Stomach (tissue), 9 donors: ENCODE results near the gene MED31. TPM values are rescaled to one million over a fixed set of nuclear protein-coding genes. Genes with fewer than 3 reads are reported as not detected.

Experiments
- DNase-seq, 2 donors: peaks; one replicate each; pipeline versions ENCODE4 v3.0.0 to v3.0.0-alpha.2; 2013 to 2019
- H3K27ac ChIP-seq, 5 donors: fragments of 200-600 bp in 4 of 5; sonication (generic) in 4 of 5; one replicate each; pipeline ENCODE4 v1.5.1; 2013 to 2019; ENCODE audit warnings: mild to moderate bottlenecking in 1 of 5, moderate library complexity in 1 of 5
- H3K27me3 ChIP-seq, 3 donors: fragments of 200-600 bp; sonication (generic); one replicate each; pipeline ENCODE4 v1.5.1; 2017 to 2019; ENCODE audit warnings: mixed run types in 1 of 3
- H3K36me3 ChIP-seq, 4 donors: fragments of 200-600 bp; sonication (generic); 1 replicate in 3 of 4; 2 replicates in 1 of 4; pipeline ENCODE4 v1.5.1; 2016 to 2019
- H3K4me1 ChIP-seq, 4 donors: fragments of 200-600 bp; sonication (generic); one replicate each; pipeline ENCODE4 v1.5.1; 2016 to 2019
- H3K4me3 ChIP-seq, 4 donors: fragments of 200-600 bp; sonication (generic) in 3 of 4; one replicate each; pipeline ENCODE4 v1.5.1; 2016 to 2019; ENCODE audit warnings: mild to moderate bottlenecking in 1 of 4
- H3K9me3 ChIP-seq, 4 donors: fragments of 200-600 bp; sonication (generic); one replicate each; pipeline ENCODE4 v1.5.1; 2016 to 2019
- CTCF ChIP-seq, 7 experiments: fragments of 450-650 bp in 4 of 7; fragments of 200-600 bp in 3 of 7; sonication (generic) in 3 of 7; IDR thresholded peaks; one replicate each; pipeline ENCODE4 v1.5.1; 2016 to 2019; ENCODE audit warnings: antibody characterized with exemption in 7 of 7, control low read depth in 2 of 7, mild to moderate bottlenecking in 1 of 7
- EP300 ChIP-seq: sonication (generic); formaldehyde crosslinking; IDR thresholded peaks from one replicate; pipeline ENCODE4 v1.6.1; 2017; ENCODE audit warnings: antibody characterized with exemption
- POLR2A ChIP-seq, 4 donors: fragments of 450-650 bp; IDR thresholded peaks; one replicate each; pipeline ENCODE4 v1.6.1; 2016; ENCODE audit warnings: antibody characterized with exemption in 4 of 4, control low read depth in 2 of 4, mild to moderate bottlenecking in 1 of 4, moderate library complexity in 1 of 4
- POLR2AphosphoS5 ChIP-seq, 3 donors: sonication (generic); formaldehyde crosslinking; IDR thresholded peaks; one replicate each; pipeline ENCODE4 v1.6.1; 2016; ENCODE audit warnings: antibody characterized with exemption in 3 of 3
- WGBS, 5 donors: extraction: QIAGEN DNeasy Blood & Tissue Kit in 3 of 5; methylation state at CpG; one replicate each; pipeline versions ENCODE4 v1.1.5 to v1.1.7; 2013 to 2018; 5-methylcytosine and 5-hydroxymethylcytosine counted together
- intact Hi-C: fragments of 100-400 bp; cut with DNase I; formaldehyde crosslinking; loops from one replicate; pipeline ENCODE4 v1.15.1; 2023; ENCODE audit warnings: low total_unique reads
- polyA plus RNA-seq, 3 donors: library from polyadenylated mRNA; stranded (reverse); fragments of 200-250 nt; gene quantifications; one replicate each; pipeline ENCODE4 v1.2.3, GENCODE V29; 2013
- total RNA-seq, 5 donors: library from RNA; depleted of rRNA; stranded (reverse); fragments of >200 nt; gene quantifications; one replicate each; pipeline versions ENCODE4 v1.1.0 to v1.2.3, GENCODE V29; 2014 to 2016
- donor health status: healthy with polysubstance abuse.
- donor health status: Bipolar disorder and iron deficiency.
- donor health status: healthy.

Gene MED31
- total and polyA plus RNA-seq, 8 donors = 1.4 to 28.4 (median 12.7) TPM; not detected in 1

GRCh38 chr17:6636616-6637457 lies 14.6 kb downstream of the MED31 start:
- Histone ChIP-seq H3K4me3 (no peak overlapping the region), H3K36me3 (peaks cover 9 to 34% (median 30%) of the 10 kb centered on the region in 4 donors), H3K9me3 (no peaks in the 10 kb centered on the region), H3K27ac (no peak overlapping the region), H3K4me1 (peaks cover 19 to 48% (median 33%) of the 10 kb centered on the region in 4 donors), H3K27me3 (no peaks in the 10 kb centered on the region)
- intact Hi-C loops = no loop called here
- TF ChIP-seq EP300 (no peak), CTCF (IDR thresholded peaks at IDR 0.05) (no peak), POLR2AphosphoS5 (IDR thresholded peaks at IDR 0.05) (no peak), POLR2A (IDR thresholded peaks at IDR 0.05) (no peak)
- DNase-seq = no peak
- WGBS, 5 donors = 91 to 95% (median 94%) methylated on average over 17 of the region's 17 CpGs

- no peak for TF ChIP-seq POLR2A (IDR thresholded peaks at IDR 0.05)
- no peak for TF ChIP-seq CTCF (IDR thresholded peaks at IDR 0.05)
- TF ChIP-seq EP300 = no peak
- TF ChIP-seq POLR2AphosphoS5 (IDR thresholded peaks at IDR 0.05) = no peak
- DNase-seq = no peak
- no peaks in the 10 kb centered on the region for H3K27me3 ChIP-seq
- intact Hi-C loops = no loop called here
- H3K36me3 ChIP-seq = peaks cover 12 to 41% (median 37%) of the 10 kb centered on the region in 4 donors
- peaks cover 15 to 46% (median 27%) of the 10 kb centered on the region in 4 donors for H3K4me1 ChIP-seq
- H3K4me3 ChIP-seq = no peak overlapping the region
- WGBS, 5 donors = 70 to 79% (median 74%) methylated on average over 2 of the region's 2 CpGs
- no peak overlapping the region for H3K27ac ChIP-seq
- H3K9me3 ChIP-seq = no peaks in the 10 kb centered on the region
These were observed 15.3 kb downstream of the MED31 start for GRCh38 chr17:6636105-6636504.

GRCh38 chr17:6633263-6633662 lies 18.1 kb downstream of the MED31 start:
- DNase-seq = no peak
- intact Hi-C loops = no loop called here
- no peak overlapping the region for H3K4me3 ChIP-seq
- no peaks in the 10 kb centered on the region for H3K27me3 ChIP-seq
- 91 to 97% (median 96%) methylated on average over 3 of the region's 3 CpGs for WGBS, 5 donors
- no peak overlapping the region for H3K27ac ChIP-seq
- H3K36me3 ChIP-seq = peaks cover 22 to 61% (median 56%) of the 10 kb centered on the region in 4 donors
- no peak for TF ChIP-seq POLR2AphosphoS5 (IDR thresholded peaks at IDR 0.05)
- no peak for TF ChIP-seq CTCF (IDR thresholded peaks at IDR 0.05)
- no peak for TF ChIP-seq EP300
- TF ChIP-seq POLR2A (IDR thresholded peaks at IDR 0.05) = no peak
- peaks cover 1 to 29% (median 10%) of the 10 kb centered on the region in 4 donors for H3K4me1 ChIP-seq
- H3K9me3 ChIP-seq = no peaks in the 10 kb centered on the region

- Histone ChIP-seq H3K36me3 (peaks cover 28 to 69% (median 63%) of the 10 kb centered on the region in 4 donors), H3K4me3 (no peak overlapping the region), H3K4me1 (peaks cover 0 to 22% (median 4%) of the 10 kb centered on the region in 4 donors), H3K9me3 (no peaks in the 10 kb centered on the region), H3K27ac (no peak overlapping the region), H3K27me3 (no peaks in the 10 kb centered on the region)
- DNase-seq = no peak
- TF ChIP-seq POLR2AphosphoS5 (IDR thresholded peaks at IDR 0.05) (no peak), CTCF (IDR thresholded peaks at IDR 0.05) (no peak), EP300 (no peak), POLR2A (IDR thresholded peaks at IDR 0.05) (no peak)
- intact Hi-C loops = no loop called here
These were observed 18.9 kb downstream of the MED31 start for GRCh38 chr17:6632530-6632929.
